UCSD-AML1 (cell line): Measurements from ENCODE around the gene HMCN1.

ENCODE experiments used
- DNase-seq: peaks from one replicate; lab custom pipeline; 2025; ENCODE audit not compliant: unreplicated experiment; lab: John Stamatoyannopoulos, UW

Gene HMCN1

GRCh38 chr1:185957441-185958363 lies 223.5 kb downstream of the HMCN1 start:
- DNase-seq: no peak

- DNase-seq: no peak
Observed at GRCh38 chr1:185960422-185961321, 226.5 kb downstream of the HMCN1 start.

GRCh38 chr1:185961664-185962063 lies 227.5 kb downstream of the HMCN1 start:
- no peak for DNase-seq

GRCh38 chr1:185964946-185965345 lies 230.8 kb downstream of the HMCN1 start:
- DNase-seq: no peak

GRCh38 chr1:185965870-185966269 lies 231.7 kb downstream of the HMCN1 start:
- no peak for DNase-seq

- DNase-seq: no peak
Observed at GRCh38 chr1:185966471-185966870, 232.3 kb downstream of the HMCN1 start.

GRCh38 chr1:185969028-185969427 lies 234.8 kb downstream of the HMCN1 start:
- DNase-seq: no peak

GRCh38 chr1:185969524-185969991 lies 235.4 kb downstream of the HMCN1 start:
- no peak for DNase-seq

- no peak for DNase-seq
Observed at GRCh38 chr1:185971688-185972087, 237.5 kb downstream of the HMCN1 start.

- DNase-seq: no peak
Observed at GRCh38 chr1:185972096-185972850, 238.1 kb downstream of the HMCN1 start.

- DNase-seq: no peak
Observed at GRCh38 chr1:185973645-185974044, 239.5 kb downstream of the HMCN1 start.

- DNase-seq: no peak
Observed at GRCh38 chr1:185974367-185975170, 240.4 kb downstream of the HMCN1 start.

- DNase-seq: no peak
Observed at GRCh38 chr1:185980891-185981290, 246.7 kb downstream of the HMCN1 start.

- DNase-seq: no peak
Observed at GRCh38 chr1:185984113-185984836, 250.1 kb downstream of the HMCN1 start.

GRCh38 chr1:185987611-185988321 lies 253.6 kb downstream of the HMCN1 start:
- no peak for DNase-seq

- no peak for DNase-seq
Observed at GRCh38 chr1:185990565-185990964, 256.4 kb downstream of the HMCN1 start.

- DNase-seq: no peak
Observed at GRCh38 chr1:185991266-185991665, 257.1 kb downstream of the HMCN1 start.

- DNase-seq: no peak
Observed at GRCh38 chr1:185996211-185996610, 262.0 kb downstream of the HMCN1 start.

GRCh38 chr1:185998391-185998790 lies 264.2 kb downstream of the HMCN1 start:
- DNase-seq: peak; percentile 5
